Thyroid gland (tissue), 4 donors: Measurements from ENCODE around the gene TSC22D4. TPM values are rescaled to one million over a fixed set of nuclear protein-coding genes. Genes with fewer than 3 reads are reported as not detected.

ENCODE experiments used
- DNase-seq, 2 donors: peaks; one replicate each; pipeline ENCODE4 v3.0.0-alpha.2; 2019
- H3K27ac ChIP-seq, 3 donors: fragments of 200-600 bp; sonication (generic); 1 replicate in 2 of 3; 2 replicates in 1 of 3; pipeline ENCODE4 v1.5.1; 2016 to 2019; ENCODE audit warnings: mild to moderate bottlenecking in 1 of 3, moderate library complexity in 1 of 3
- H3K27me3 ChIP-seq: fragments of 200-600 bp; sonication (generic); one replicate; pipeline ENCODE4 v1.5.1; 2019
- H3K36me3 ChIP-seq, 2 donors: fragments of 200-600 bp; sonication (generic); one replicate each; pipeline ENCODE4 v1.5.1; 2016 to 2019
- H3K4me1 ChIP-seq, 2 donors: fragments of 200-600 bp; sonication (generic); one replicate each; pipeline ENCODE4 v1.5.1; 2017 to 2019
- H3K4me3 ChIP-seq, 3 donors: fragments of 200-600 bp; sonication (generic); replicated peaks in 1 of 3; 1 replicate in 2 of 3; 2 replicates in 1 of 3; pipeline ENCODE4 v1.5.1; 2016; ENCODE audit warnings: mild to moderate bottlenecking in 1 of 3
- H3K9me3 ChIP-seq: fragments of 200-600 bp; sonication (generic); one replicate; pipeline ENCODE4 v1.5.1; 2017
- CTCF ChIP-seq, 6 experiments: fragments of 200-600 bp in 3 of 6; fragments of 450-650 bp in 3 of 6; sonication (generic) in 3 of 6; IDR thresholded peaks; one replicate each; pipeline ENCODE4 v1.5.1; 2016 to 2019; ENCODE audit warnings: antibody characterized with exemption in 6 of 6, mild to moderate bottlenecking in 2 of 6, inconsistent platforms in 1 of 6, moderate library complexity in 1 of 6
- POLR2A ChIP-seq, 2 donors: fragments of 450-650 bp; IDR thresholded peaks; one replicate each; pipeline ENCODE4 v1.6.1; 2017; ENCODE audit warnings: antibody characterized with exemption in 2 of 2, mild to moderate bottlenecking in 2 of 2, moderate library complexity in 1 of 2
- WGBS, 2 donors: methylation state at CpG; one replicate each; pipeline ENCODE4 v1.1.5; 2017; 5-methylcytosine and 5-hydroxymethylcytosine counted together
- intact Hi-C: fragments of 100-400 bp; cut with DNase I; formaldehyde crosslinking; loops from one replicate; pipeline ENCODE4 v1.15.1; 2023
- total RNA-seq, 4 donors: library from RNA; depleted of rRNA; stranded (reverse); fragments of >200 nt; gene quantifications; one replicate each; pipeline ENCODE4 v1.2.3, GENCODE V29; 2016

TSC22D4 gene
- total RNA-seq, 4 donors from 2014 or later: 22.7 to 37.8 (median 27.9) TPM

GRCh38 chr7:100472854-100473499, 6.0 kb downstream of the TSC22D4 start:
- WGBS, 2 donors: 61 to 72% methylated on average over 12 to 14 of the region's 14 CpGs
- intact Hi-C loops: no loop called here

GRCh38 chr7:100472121-100472851, 6.7 kb downstream of the TSC22D4 start:
- WGBS, 2 donors: 66 to 70% methylated on average over 5 to 13 of the region's 16 CpGs
- H3K27ac ChIP-seq: peak overlapping the region; percentile 11 to 43 (median 17)
- H3K9me3 ChIP-seq: no peaks in the 10 kb centered on the region
- DNase-seq: no peak
- H3K36me3 ChIP-seq: peaks cover 0 to 5% of the 10 kb centered on the region in 2 donors
- intact Hi-C loops: no loop called here
- H3K4me3 ChIP-seq: no peak overlapping the region
- peaks cover 30 to 50% of the 10 kb centered on the region in 2 donors for H3K4me1 ChIP-seq
- no peaks in the 10 kb centered on the region for H3K27me3 ChIP-seq
- no peak for TF ChIP-seq CTCF (IDR thresholded peaks at IDR 0.05)
- no peak for TF ChIP-seq POLR2A (IDR thresholded peaks at IDR 0.05)

More at GRCh38 chr7:100472854-100473499, 6.0 kb downstream of the TSC22D4 start:
- Histone ChIP-seq H3K9me3 (no peaks in the 10 kb centered on the region), H3K27me3 (no peaks in the 10 kb centered on the region), H3K27ac (peak overlapping the region; percentile 11 to 43 (median 17)), H3K4me3 (no peak overlapping the region), H3K4me1 (peaks cover 34 to 48% of the 10 kb centered on the region in 2 donors), H3K36me3 (peaks cover 0 to 5% of the 10 kb centered on the region in 2 donors)
- DNase-seq: no peak
- TF ChIP-seq POLR2A (IDR thresholded peaks at IDR 0.05): no peak
- no peak for TF ChIP-seq CTCF (IDR thresholded peaks at IDR 0.05)

GRCh38 chr7:100471021-100471420, 8.0 kb downstream of the TSC22D4 start:
- no peaks in the 10 kb centered on the region for H3K9me3 ChIP-seq
- TF ChIP-seq POLR2A (IDR thresholded peaks at IDR 0.05): no peak
- no peak for TF ChIP-seq CTCF (IDR thresholded peaks at IDR 0.05)
- WGBS, 2 donors: 67 to 80% methylated on average over 1 to 4 of the region's 4 CpGs
- no peak overlapping the region for H3K4me3 ChIP-seq
- intact Hi-C loops: no loop called here
- peaks cover 23 to 47% of the 10 kb centered on the region in 2 donors for H3K4me1 ChIP-seq
- no peak for DNase-seq
- H3K27ac ChIP-seq: no peak overlapping the region
- H3K36me3 ChIP-seq: peaks cover 5% of the 10 kb centered on the region in 2 donors
- no peaks in the 10 kb centered on the region for H3K27me3 ChIP-seq

GRCh38 chr7:100469227-100470044, 9.6 kb downstream of the TSC22D4 start:
- intact Hi-C loops: loop anchor here (10.0 kb wide), 2 partner anchors 215 to 255 kb away; partner anchors contain the start of gene EPO
- peak; percentile 91 for DNase-seq
- peaks cover 25 to 46% of the 10 kb centered on the region in 2 donors for H3K4me1 ChIP-seq
- H3K4me3 ChIP-seq: no peak overlapping the region
- H3K36me3 ChIP-seq: peaks cover 5% of the 10 kb centered on the region in 2 donors
- no peaks in the 10 kb centered on the region for H3K9me3 ChIP-seq
- 23 to 27% methylated on average over 9 to 11 of the region's 13 CpGs for WGBS, 2 donors
- no peaks in the 10 kb centered on the region for H3K27me3 ChIP-seq
- TF ChIP-seq POLR2A (IDR thresholded peaks at IDR 0.05) (no peak), CTCF (IDR thresholded peaks at IDR 0.05) (peak; percentile 86 to 96 (median 94))
- peak overlapping the region in 2 of 3 donors; percentile 58 to 67 for H3K27ac ChIP-seq
